Left ventricle myocardium superior (tissue), 1 donor: ENCODE results near the gene CYP26B1. TPM values are rescaled to one million over a fixed set of nuclear protein-coding genes. Genes with fewer than 3 reads are reported as not detected.
"Not testable (repeated sequence)": the region's sequence is repeated elsewhere in the genome, so short reads cannot be mapped to it uniquely, and the experiment has no call there.

Experiments
- ATAC-seq: fragments of 200-7000 bp; cut with Tn5 transposase; one replicate; pipeline ENCODE4 v1.9.1; 2020; ENCODE audit warnings: mild to moderate bottlenecking, moderate library complexity
- DNase-seq: peaks from one replicate; pipeline ENCODE4 v3.0.0-alpha.2; 2020
- intact Hi-C: fragments of 100-400 bp; cut with micrococcal nuclease; formaldehyde crosslinking; loops from one replicate; pipeline ENCODE4 v1.11.0; 2022
- total RNA-seq: library from RNA; stranded (reverse); fragmentation: NEBNext Ultra II Directional; extraction: Animal tissue kit (Norgen Biotek cat#: 25700); gene quantifications from one replicate; pipeline ENCODE4 v1.2.1, GENCODE V29; 2021
- donor health status: DM: no; HTN: yes; CAD: no; lungs with severe emphysema.

The CYP26B1 gene
- total RNA-seq, 1 donor from 2014 or later = 4.2 TPM

- ATAC-seq = no peak
- DNase-seq = no peak
- intact Hi-C loops = no loop called here
These were observed 51.5 kb downstream of the CYP26B1 start for GRCh38 chr2:72096181-72096580.

- ATAC-seq (no peak), DNase-seq (no peak)
- intact Hi-C loops = no loop called here
These were observed 52.3 kb downstream of the CYP26B1 start for GRCh38 chr2:72095364-72095763.

GRCh38 chr2:72094701-72095100, 53.0 kb downstream of the CYP26B1 start:
- intact Hi-C loops = no loop called here
- no peak for ATAC-seq

GRCh38 chr2:72092111-72092510, 55.6 kb downstream of the CYP26B1 start:
- intact Hi-C loops = no loop called here
- no peak for DNase-seq
- ATAC-seq = no peak

More at GRCh38 chr2:72094701-72095100, 53.0 kb downstream of the CYP26B1 start:
- DNase-seq = no peak

GRCh38 chr2:72090781-72091482, 56.7 kb downstream of the CYP26B1 start:
- intact Hi-C loops = no loop called here
- ATAC-seq (no peak), DNase-seq (no peak)

GRCh38 chr2:72090271-72090720, 57.4 kb downstream of the CYP26B1 start:
- intact Hi-C loops = no loop called here
- ATAC-seq = no peak

GRCh38 chr2:72089537-72089936, 58.1 kb downstream of the CYP26B1 start:
- ATAC-seq (no peak), DNase-seq (no peak)
- intact Hi-C loops = no loop called here

More at GRCh38 chr2:72090271-72090720, 57.4 kb downstream of the CYP26B1 start:
- no peak for DNase-seq

- intact Hi-C loops = no loop called here
- ATAC-seq = no peak
- DNase-seq = no peak
These were observed 58.6 kb downstream of the CYP26B1 start for GRCh38 chr2:72089028-72089427.

- ATAC-seq, intact Hi-C loops, DNase-seq: not testable (repeated sequence)
These were observed 60.6 kb downstream of the CYP26B1 start for GRCh38 chr2:72086871-72087633.

- intact Hi-C loops = no loop called here
- ATAC-seq (no peak), DNase-seq (no peak)
These were observed 62.1 kb downstream of the CYP26B1 start for GRCh38 chr2:72085513-72085912.

- intact Hi-C loops = no loop called here
- ATAC-seq = no peak
- no peak for DNase-seq
These were observed 62.6 kb downstream of the CYP26B1 start for GRCh38 chr2:72085036-72085435.

- no peak for DNase-seq
- no peak for ATAC-seq
- intact Hi-C loops = no loop called here
These were observed 63.1 kb downstream of the CYP26B1 start for GRCh38 chr2:72084584-72084976.

GRCh38 chr2:72083751-72084583, 63.7 kb downstream of the CYP26B1 start:
- intact Hi-C loops = no loop called here
- no peak for DNase-seq
- no peak for ATAC-seq

- no peak for DNase-seq
These were observed 64.8 kb downstream of the CYP26B1 start for GRCh38 chr2:72082887-72083286.

GRCh38 chr2:72082021-72082601, 65.6 kb downstream of the CYP26B1 start:
- intact Hi-C loops = no loop called here
- DNase-seq (no peak), ATAC-seq (no peak)

More at GRCh38 chr2:72082887-72083286, 64.8 kb downstream of the CYP26B1 start:
- no peak for ATAC-seq
- intact Hi-C loops = no loop called here

- intact Hi-C loops = no loop called here
- ATAC-seq = no peak
- DNase-seq = no peak
These were observed 66.2 kb downstream of the CYP26B1 start for GRCh38 chr2:72081451-72081850.

GRCh38 chr2:72080286-72081145, 67.1 kb downstream of the CYP26B1 start:
- ATAC-seq (no peak), DNase-seq (no peak)
- intact Hi-C loops = no loop called here
